Fibroblast of skin of scalp (primary cell): ENCODE data around the gene FAM222B.
A peak's percentile ranks its signal among the peaks of the same experiment; 100 is the strongest.
"Not testable (repeated sequence)": the region's sequence is repeated elsewhere in the genome, so short reads cannot be mapped to it uniquely, and the experiment has no call there.

Source experiments
- DNase-seq: peaks from one replicate; pipeline ENCODE4 v3.0.0-alpha.2; 2013

FAM222B gene

GRCh38 chr17:28725660-28726225, 116.8 kb downstream of the FAM222B start:
- peak; percentile 35 for DNase-seq

DNA sequence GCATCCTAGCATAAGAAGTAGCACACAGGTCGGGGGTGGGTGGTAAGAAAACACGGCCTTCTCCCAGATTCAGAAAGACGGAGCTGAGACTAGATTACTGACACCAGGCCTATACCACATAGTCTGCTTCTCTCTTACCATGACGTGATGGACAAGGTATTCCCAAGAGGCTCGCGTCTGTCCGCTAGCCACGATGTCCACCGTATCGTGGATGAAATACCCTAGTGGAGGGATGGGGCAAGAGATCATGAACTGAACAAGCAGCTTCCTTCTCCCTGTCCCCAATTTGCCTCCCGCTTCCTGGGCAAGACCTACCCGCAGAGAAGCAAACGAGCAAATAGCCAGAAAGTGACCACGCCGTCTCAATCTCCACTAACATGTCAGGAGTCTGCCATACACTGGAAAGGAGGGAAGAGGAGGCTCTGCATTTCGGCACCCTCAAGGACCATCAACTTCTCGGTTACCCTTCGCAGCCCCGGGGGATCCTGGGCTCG, 117.4 kb downstream of the FAM222B start:
- DNase-seq = peak; percentile 47

GRCh38 chr17:28724500-28725165, 118.0 kb downstream of the FAM222B start:
- no peak for DNase-seq

GRCh38 chr17:28723836-28724499, 118.6 kb downstream of the FAM222B start:
- DNase-seq = not testable (repeated sequence)

- no peak for DNase-seq
These were observed 119.3 kb downstream of the FAM222B start for GRCh38 chr17:28723159-28723835.

DNA sequence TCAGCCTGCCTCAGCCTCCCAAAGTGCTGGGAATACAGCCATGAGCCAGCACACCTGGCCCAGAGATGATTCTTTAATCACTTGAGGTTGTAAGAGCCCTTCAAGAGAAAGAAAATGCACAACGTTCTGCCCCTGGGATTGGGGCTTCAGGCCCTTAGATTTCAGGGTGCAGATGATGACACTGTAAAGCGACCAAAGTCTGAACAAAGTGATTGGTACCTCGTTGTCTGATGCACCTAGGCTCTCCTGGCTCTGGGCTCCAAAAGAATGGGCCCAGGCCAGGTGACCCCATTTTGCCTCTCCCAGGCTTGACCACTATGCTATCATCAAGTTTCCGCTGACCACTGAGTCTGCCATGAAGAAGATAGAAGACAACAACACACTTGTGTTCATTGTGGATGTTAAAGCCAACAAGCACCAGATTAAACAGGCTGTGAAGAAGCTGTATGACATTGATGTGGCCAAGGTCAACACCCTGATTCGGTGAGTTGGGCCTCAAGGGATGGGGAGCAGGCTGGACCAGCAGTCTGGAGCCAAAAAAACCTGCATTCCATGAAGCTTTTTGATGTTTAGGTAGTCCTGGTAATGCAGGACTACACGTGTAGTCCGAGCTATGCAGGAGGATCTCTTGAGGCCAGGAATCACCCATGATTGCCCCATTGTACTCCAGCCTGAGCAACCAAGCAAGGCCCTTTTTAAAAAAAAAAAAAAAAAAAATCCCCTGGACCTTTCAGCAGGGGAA, 120.0 kb downstream of the FAM222B start:
- DNase-seq = no peak

DNA sequence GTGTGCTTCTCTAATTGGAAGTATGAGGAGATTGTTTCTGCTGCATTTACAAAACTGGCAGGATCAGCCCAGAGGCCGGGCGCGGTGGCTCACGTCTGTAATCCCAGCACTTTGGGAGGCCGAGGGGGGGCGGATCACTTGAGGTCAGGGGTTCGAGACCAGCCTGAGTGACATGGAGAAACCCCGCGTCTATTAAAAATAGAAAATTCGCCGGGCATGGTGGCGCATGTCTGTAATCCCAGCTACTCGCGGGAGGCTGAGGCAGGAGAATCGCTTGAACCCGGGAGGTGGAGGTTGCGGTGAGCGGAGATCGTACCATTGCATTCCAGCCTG, 121.6 kb downstream of the FAM222B start:
- not testable (repeated sequence) for DNase-seq

GRCh38 chr17:28720247-28720996, 122.2 kb downstream of the FAM222B start:
- no peak for DNase-seq

GRCh38 chr17:28719021-28719433, 123.6 kb downstream of the FAM222B start:
- no peak for DNase-seq

DNA sequence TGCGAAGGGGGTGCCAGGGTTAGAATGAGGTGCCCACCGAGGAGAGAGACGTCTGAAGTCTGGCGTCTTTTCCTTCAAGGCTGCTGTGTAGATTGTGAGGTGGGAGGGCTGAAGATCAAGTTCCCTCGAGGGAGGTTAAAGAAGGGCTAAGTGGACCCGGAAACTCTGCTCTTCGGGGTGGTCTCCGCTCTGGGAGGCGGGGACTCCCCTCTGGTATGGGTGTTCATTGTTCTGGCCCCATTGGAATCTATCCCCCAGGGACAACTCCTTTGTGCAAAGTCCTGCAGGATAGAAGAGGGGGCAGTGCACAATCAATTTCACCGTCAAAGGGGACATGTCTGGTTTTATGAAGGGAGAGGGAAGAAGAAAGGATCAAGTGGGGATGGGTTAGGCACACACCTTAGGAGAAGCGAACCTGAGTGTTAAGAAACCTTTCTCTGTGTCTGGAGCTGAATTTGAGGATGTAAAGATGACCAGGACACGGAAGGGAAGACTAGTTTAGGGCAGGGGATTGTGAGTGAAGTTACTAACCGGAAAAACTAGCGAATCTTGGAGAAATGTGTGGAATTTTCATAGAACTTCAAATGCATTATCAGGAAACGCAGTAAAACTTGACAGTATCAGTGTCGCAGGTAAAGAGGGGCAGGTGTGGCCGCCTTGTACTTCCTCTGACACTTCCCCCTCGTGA, 124.1 kb downstream of the FAM222B start:
- DNase-seq = peak; percentile 61

DNA sequence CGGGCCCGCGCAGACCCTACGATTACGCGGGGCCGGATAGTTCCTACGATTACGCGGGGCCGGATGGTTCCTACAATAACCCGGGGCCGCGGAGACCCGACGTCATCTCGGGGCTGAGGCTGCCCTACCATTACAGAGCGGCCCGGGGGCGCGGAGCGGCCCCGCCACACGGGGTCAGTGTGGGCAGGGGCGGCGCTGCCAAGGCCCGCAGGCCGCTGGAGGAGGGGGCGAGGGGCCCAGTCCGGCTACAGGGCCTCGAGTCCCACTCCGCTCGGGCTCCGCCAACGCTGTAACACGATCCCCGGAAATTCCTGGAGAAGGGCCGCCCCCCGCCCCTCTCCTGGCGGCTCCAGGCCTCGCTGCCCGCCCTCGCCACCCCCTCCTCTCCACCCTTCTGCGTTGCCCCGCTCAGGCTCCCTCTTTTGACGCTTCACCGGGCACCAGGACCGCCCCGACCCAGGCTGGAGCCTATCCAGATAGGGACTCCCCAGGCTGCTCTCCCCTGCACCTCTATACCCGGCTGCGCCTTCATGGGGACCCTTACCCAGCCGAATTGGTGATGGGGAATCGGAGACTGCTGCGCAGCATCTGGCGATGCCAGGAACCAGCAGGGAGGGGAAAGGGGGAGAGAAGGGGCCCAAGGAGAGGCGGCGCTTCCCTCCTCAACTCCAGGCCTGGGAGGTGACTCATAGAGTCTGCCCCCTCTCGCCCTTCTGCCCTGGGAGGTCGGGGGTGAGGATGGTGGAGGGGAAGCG, 124.8 kb downstream of the FAM222B start, which contains the start of gene RAB34:
TSS of gene RAB34 (minus strand) at position 291 of the 755 bp plus-strand sequence. CDS start 602 bp downstream, outside the sequence.
- DNase-seq = peak; percentile 94

- peak; percentile 57 for DNase-seq
These were observed 125.6 kb downstream of the FAM222B start for GRCh38 chr17:28716740-28717577.

- DNase-seq = no peak
These were observed 127.4 kb downstream of the FAM222B start for GRCh38 chr17:28715217-28715616.

DNA sequence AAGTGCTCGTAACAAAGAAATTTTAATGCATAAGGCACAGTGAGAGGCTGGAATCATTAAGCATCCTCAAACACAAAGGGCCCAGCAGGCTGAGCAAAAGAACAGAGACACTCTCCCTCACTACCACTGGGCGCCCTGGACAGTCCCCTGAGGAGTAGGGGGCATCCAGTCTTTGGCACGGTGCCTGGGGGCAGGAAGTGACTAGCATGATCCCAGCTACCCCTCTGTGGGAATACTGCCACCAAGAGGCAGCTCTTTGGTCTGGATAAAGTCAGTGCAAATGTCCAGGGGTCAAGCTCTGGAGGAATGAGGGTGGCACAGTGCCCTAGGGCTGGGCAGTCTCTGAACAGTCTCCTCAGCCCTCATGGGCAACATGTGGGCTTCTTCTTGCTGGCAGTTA, 128.3 kb downstream of the FAM222B start:
- no peak for DNase-seq

DNA sequence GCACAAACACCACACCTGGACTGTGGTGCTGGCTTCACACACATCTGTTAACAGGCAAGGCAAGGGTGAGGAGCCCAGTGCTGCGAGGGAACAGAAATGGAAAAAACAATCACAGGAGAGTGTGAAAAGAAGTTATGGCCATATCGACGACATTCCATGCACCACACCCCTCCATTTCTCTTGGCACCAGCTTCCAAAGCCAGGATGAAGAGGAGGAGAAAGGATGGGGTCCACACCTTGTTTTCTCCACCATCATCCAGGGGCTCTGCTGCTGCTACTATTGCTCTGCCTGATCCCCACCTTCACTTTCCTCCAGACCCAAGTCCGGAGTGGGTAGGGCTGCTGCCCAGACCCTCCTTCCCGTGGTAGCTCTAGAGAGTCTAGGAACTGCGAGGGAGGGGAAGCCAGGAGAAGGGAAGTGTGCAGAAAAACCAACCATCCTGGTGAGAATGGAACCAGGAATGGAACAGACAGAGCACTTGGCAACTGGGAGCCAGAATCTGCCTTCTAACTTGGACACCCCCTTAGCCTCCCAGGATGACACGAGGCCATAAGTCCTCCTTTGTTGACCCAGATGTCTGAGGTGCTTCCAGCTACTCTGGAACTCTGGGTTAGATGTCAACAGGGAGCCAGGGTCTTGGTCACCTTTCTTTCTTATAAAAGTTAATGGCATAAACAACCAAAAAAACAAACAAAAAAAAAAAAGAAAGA, 129.7 kb downstream of the FAM222B start:
- no peak for DNase-seq

DNA sequence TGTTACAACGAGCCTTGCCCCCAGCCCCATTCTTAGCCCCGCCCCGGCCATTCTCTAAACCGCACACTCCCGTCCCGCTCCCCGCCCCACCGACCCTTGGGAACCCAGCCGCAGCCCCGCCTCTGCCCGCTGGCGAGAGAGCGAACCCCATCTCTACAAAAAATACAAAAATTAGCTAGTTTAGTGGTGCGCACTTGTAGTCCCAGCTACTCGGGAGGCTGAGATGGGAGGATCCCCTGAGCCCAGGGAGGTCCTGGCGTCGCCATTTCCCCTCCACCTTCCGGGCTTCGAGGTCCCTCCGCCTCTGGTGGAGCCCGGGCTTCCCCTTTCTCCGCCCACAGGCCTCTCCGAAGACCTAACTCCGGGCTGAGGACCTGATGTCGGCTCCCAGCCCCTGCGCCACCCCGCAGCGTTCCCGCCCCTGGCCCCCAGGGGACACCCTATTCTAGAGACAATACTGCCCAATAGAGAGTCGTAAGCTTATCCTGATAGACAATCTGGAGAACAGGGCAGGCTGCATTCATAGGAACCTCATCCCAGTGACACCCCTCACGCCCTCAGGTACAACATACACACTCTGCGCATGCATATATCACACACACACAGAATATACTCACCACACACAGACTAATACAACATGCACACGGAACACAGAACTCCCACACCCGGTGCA, 130.4 kb downstream of the FAM222B start:
- DNase-seq = peak; percentile 33

GRCh38 chr17:28711723-28712031, 130.9 kb downstream of the FAM222B start, which contains the start of gene PROCA1:
Gene PROCA1 (minus strand): TSS chr17:28711888. CDS start chr17:28711660, 228 bp downstream.
- no peak for DNase-seq
